NOMO-1 treated with DMSO at 0.1 percent for 48 hours (cell line): ENCODE data around the gene LIAS.
"Not testable (repeated sequence)": the region's sequence is repeated elsewhere in the genome, so short reads cannot be mapped to it uniquely, and the experiment has no call there.

Experiments used
- DNase-seq: peaks from one replicate; lab custom pipeline; 2025; ENCODE audit not compliant: unreplicated experiment; lab: John Stamatoyannopoulos, UW

The LIAS gene

DNA sequence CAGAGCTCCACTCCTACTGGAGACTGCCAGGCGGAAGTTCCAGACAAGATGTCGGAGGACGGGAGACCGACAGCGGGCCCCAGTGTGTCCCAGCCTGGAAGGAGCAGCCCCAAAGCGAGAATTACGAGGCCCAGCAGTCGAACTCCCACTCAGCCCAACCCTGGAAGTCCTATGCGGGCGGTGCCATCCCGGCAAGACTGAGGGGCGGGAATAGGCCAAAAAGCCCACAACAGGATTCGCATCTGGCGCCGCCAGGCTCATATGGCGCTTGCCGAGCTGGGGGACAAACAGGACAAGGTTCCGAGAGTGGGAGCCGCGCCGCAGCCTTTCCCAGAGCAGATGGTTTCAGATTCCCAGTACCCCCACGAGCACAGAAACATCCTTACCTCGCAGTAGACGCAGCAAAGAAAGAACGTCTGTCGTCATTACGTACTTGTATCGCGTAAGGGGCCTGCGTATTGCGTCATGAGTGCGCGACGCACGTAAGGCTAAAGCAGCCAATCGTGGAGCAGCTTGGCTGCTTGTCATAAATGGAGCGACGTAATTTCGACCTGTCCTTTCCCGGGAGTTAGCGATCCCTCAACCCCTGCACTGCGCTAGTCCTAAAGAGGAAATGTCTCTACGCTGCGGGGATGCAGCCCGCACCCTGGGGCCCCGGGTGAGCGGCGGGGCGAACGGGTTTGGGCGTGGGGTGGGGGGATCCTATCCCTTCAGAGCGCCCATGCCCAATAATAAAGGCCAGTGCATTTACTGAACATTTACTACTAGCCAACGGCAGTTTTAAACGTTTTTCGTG is at the start of gene LIAS, which contains the start of gene RPL9:
LIAS (plus strand) TSS at position 552 of the 796 bp plus-strand sequence; CDS start at position 614, 62 bp downstream.
RPL9 (minus strand) TSS at position 418 of the 796 bp plus-strand sequence. CDS start 483 bp downstream, outside the sequence.
- DNase-seq: peak; percentile 94

DNA sequence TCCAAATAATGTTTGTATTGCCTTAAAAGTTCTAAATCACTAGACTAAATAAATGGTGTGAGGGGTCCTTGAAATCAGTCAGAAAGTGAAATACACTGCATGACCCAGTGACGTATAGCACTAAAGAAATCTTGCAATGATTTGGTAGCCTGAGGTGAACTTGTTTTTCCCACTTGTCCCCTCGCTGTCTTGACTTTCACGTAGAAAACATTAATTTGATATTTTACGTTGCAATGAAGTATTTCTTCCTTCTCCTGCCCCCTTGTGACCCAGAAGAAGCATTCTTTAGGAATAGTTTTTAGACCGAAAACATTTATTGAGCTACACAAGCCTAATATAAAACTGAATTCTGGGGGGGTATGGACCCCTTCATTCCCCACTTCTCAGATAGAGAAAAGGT is 48.4 kb upstream of the LIAS start:
- no peak for DNase-seq

DNA sequence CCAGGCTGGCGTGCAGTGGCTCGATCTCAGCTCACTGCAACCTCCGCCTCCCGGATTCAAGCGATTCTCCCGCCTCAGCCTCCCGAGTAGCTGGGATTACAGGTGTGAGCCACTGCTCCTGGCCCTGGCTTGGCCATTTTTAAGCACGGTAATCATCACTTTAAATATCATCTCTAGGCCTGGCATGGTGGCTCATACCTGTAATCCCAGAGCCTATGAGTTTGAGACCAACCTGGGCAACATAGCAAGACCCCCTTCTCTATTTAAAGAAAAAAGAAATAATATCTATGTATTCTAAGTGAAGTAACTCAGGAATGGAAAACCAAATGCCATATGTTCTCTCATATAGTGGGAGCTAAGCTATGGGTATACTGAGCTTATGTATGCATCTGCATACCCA is 47.3 kb upstream of the LIAS start:
- DNase-seq: not testable (repeated sequence)

DNA sequence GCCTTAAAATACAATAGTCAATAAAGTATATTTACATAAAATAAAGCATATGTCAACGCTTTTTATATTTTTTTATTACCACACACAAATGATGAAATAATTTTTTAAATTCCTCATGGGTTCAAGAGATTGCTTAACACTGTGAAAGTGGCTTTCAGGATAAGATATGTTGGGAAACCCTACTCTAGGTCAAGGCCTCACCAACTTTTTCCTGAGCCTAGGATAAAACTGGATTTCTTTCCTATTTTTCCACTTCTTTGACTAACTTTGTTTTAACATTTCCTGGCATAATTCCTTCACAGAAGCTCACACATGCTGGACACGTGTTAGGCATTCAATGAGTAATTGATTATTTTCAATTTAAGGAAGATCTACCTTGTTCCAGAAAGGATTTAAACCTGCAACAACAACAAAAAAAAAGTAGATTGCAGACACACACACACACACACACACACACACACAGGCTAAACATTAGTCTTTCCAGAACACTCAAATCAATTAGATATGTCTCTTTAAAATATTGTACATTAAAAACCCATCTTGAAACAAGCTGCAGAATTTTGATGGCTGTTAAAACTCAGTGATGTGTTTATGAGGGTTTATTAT is 43.1 kb upstream of the LIAS start:
- DNase-seq: no peak

DNA sequence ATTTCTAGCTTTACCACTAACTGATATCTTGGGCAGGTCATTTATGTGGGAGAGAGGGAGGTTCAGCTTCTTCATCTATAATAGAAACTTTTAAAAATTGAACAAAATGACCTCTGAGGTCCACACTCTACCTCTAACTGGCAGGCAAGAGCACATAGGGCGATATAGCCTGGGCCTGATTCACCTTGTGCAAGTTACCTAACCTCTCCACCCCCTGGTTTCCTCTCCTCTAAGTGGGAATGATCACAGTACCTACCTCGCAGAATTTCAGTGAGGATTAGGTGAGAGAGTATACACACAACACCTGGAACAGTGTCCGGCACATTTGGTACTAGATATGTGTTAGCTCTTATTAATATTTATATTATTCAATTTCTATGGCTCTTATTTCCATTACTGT is 36.6 kb upstream of the LIAS start:
- no peak for DNase-seq

DNA sequence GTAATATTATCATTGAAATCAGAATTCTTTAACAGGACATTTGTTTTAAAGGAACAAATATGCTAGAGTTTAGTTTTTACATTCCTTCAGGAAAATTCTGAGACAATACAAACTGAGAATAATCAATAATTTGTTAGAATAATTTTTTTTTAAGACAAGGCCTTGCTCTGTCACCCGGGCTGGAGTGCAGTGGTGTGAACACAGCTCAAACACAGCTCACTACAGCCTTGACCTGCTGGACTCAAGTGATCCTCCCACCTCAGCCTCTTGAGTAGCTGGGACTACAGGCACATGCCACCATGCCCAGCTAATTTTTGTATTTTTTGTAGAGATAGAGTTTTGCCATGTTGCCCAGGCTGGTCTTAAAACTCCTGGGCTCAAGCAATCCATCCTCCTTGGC is 33.6 kb upstream of the LIAS start:
- not testable (repeated sequence) for DNase-seq

DNA sequence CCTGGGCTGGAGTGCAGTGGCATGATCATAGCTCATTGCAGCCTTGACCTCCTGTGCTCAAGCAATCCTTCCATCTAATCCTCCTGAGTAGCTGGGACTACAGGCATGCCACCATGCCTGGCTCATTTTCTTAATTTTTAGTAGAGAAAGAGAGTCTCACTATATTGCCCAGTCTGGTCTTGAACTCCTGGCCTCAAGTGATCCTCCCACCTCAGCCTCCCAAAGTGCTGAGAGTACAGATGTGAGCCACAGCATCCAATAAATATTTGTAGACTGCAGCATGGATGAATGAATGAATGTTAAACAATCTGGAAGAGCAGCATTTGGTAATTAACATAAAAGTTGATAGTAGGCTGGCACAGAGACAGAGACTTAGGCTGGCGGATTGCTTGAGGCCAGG is 32.1 kb upstream of the LIAS start:
- DNase-seq: no peak

DNA sequence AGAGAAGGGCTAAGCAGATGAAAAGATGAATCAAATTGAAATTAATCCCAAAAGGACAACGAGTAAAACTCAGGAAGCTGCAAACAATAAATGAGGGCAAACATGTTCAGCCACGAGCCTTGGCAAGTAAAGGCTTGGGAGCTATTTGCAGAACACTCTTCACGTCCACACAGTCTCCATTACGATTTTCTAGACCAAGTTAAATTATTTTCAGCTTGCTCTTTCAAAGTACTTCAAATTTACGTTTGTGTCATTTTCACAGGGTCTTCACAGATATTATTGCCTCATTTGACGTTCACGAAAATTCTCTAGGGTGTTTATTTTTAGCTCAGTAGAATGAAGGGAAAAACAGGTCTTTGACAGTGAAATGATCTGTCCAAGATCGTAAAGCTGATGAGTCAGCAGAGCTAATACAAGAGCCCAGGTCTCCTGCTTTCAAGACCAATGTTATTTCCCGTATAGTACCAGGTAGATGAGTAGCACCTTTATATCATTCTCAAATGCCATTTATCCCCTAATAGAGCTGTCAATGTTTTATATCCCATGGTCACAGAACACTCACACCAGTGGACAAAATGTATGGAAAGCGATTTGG is 31.2 kb upstream of the LIAS start:
- no peak for DNase-seq

DNA sequence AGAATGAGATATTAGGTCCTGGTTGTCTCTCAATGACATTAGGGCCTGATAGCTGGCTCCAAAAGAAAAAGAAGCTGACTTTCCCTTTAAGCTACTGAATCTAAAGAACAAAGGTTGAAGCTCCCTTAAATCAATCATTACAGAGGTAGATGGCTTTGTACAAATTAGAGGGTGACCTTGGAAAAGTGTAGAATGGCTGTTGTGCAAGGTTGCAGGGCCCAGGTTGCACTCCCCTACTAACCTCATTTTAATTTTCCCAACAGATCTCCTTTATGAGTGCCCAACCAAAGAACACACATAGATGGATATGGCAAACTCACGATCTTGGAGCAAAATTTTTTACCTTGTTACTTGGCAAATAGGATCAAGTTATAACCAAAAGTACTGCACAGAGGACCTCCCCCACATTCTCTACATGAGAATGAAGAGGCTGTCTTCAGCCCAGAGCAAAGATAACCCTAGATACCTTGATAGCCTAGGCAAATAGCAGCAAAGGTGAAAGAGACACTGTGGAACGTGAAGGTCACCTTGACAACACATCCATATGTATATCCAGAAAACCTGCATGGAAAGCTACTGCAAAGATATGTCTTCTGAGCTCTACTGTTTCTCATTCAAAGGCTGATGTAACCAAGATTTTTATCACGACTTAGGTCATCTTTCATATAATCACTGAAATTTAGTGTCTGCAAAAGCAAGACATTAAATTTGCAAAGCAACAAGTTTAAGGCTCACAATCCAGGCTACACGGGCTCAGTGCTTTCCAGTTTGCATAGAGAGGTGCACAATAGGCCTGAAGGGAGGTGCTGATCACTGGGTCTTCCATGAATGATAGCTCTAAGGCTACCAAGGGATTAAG is 29.2 kb upstream of the LIAS start:
- DNase-seq: no peak

DNA sequence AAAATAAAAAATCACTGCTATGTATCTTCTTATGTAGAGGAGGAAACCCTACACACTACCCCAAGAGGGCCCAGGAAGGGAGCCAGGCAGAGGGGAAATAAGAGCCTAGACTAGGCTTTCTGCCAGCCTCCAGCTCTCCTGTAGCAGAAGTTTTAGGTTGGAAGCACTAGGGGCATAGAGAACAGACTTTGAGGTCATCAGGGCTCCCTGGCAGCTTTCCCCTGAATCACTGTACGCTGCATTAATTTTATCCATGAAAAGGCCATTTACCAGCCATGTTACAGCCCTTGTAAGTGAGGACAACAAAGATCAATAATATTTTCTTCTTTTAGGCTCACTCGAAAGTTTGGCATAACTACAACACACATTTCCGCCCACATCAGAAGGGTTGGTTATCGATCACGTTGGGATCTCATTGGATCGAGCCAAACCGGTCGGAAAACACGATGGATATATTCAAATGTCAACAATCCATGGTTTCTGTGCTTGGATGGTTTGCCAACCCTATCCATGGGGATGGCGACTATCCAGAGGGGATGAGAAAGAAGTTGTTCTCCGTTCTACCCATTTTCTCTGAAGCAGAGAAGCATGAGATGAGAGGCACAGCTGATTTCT is 24.9 kb upstream of the LIAS start:
- DNase-seq: no peak

DNA sequence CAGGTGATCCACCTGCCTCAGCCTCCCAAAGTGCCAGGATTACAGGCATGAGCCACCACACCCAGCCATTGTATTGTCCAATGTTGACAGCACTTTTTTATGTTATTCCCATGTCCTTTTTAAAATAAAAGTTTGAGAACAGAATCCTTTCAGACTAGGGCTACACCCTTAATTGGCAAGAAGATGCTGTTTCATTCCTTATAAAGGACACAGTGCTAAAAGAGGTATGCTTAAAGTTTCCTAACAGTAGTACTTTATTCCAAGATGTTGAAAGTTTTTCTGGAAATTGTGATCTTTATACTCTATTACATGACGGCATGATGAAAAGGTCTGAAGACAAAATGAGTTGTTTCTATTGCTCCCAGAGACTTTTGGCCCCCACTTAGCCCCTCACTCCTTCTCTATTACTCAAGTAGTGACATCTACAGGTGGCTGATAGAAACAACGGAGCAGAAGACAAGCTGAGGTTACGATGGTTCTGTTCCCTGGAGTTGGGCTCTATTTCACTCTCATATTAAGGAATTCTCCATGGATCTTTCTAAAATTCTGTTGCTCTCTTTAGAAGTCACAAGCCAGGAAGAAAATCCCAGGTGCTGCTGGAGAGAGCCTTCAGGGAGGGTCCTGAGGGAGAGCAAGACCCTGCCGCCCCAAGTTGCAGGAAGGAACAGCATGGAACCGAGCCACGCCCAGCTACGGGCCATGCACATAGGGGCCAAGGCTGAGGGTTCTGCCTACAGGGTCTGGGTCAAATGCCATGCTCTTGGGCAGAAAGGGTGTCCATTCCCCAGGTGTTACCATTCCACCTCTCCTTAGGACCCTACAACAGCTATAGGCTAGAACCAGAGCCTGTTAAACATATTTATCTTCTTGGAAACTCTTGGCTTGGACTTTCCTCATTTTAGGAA is 22.9 kb upstream of the LIAS start:
- no peak for DNase-seq

DNA sequence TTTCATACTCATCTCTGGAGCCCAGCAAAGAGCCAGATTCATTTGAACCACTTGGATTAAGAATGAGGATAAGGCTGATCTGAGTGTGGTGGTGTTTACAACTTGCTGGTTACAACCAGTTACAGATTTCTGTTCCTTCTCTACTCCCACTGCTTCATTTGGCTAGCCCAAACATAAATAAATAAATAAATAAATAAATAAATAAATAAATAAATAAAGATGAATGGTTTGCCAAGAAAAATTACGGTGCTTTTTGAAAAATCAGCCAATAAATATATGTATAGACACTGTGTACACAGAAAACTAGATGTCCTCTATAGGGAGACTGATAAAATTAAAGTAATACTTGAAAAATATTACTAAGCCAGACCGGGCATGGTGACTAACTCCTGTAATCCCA is 17.3 kb upstream of the LIAS start:
- DNase-seq: no peak

DNA sequence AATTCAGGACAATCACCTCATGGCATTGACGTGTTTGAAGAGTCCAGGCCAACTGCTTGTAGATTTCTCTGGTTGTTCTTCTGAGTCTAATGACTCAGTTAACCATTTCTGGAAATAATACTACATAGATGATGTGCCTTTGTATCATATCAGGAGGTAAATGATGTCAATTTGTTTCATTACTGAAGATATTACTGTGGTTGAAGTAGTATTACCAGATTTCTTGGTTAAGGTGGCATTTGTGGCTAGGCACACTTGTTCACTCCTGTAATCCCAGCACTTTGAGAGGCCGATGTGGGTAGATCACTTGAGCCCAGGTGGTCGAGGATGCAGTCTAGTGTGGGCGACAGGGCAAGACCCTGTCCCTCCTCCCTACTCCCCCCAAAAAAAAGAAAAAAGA is 15.9 kb upstream of the LIAS start:
- DNase-seq: no peak

DNA sequence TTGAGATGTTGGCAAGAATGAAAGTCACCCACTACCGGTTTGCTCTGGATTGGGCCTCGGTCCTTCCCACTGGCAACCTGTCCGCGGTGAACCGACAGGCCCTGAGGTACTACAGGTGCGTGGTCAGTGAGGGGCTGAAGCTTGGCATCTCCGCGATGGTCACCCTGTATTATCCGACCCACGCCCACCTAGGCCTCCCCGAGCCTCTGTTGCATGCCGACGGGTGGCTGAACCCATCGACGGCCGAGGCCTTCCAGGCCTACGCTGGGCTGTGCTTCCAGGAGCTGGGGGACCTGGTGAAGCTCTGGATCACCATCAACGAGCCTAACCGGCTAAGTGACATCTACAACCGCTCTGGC is 12.4 kb upstream of the LIAS start:
- no peak for DNase-seq

DNA sequence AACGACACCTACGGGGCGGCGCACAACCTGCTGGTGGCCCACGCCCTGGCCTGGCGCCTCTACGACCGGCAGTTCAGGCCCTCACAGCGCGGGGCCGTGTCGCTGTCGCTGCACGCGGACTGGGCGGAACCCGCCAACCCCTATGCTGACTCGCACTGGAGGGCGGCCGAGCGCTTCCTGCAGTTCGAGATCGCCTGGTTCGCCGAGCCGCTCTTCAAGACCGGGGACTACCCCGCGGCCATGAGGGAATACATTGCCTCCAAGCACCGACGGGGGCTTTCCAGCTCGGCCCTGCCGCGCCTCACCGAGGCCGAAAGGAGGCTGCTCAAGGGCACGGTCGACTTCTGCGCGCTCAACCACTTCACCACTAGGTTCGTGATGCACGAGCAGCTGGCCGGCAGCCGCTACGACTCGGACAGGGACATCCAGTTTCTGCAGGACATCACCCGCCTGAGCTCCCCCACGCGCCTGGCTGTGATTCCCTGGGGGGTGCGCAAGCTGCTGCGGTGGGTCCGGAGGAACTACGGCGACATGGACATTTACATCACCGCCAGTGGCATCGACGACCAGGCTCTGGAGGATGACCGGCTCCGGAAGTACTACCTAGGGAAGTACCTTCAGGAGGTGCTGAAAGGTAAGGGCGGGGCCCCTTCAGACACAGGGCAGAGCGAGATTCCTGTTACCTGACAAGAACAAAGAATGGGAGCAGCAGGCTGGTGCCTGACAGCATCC is 11.8 kb upstream of the LIAS start:
- DNase-seq: no peak

DNA sequence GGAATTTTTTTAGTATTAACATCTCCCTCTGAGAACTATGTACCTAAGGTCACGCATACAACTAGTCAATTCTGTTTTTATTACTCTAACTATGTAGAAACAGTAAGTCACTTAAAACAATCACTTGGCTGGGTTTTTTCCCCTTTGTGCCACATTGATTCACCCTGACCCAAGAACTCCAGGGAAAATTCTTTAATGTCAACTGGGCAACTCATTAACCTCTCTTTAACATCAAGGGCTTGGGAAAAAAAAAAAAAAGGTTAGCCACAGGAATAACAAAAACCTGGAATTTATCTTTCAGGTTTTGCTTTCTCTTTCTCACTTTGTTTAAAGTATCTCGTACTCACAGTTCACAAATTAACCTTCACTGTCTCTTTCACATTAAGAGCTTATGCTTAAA is 8.2 kb upstream of the LIAS start:
- no peak for DNase-seq

DNA sequence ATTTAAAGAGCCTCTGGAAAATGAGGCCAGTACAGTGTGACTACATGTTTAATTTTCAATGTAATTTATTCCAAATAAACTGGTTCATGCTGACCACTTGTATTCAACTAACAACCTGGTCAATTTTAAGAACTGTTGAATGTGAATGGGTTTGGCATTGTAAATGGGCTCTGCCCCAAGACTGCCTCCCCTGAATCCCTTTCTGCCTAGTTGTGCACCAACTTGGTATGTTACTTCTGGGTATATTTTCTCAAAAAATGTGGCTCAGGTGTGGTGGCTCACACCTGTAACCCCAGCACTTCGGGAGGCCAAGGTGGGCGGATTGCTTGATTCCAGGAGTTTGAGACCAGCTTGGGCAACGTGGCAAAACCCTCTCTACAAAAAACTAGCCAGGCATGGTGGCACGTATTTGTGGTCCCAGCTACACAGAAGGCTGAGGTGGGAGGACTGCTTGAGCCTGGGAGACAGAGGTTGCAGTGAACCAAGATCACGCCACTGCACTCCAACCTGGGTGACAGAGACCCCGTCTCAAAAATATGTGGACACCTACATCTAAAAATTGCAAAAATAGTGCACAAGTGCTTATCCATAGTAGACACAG is 7.3 kb upstream of the LIAS start:
- no peak for DNase-seq

DNA sequence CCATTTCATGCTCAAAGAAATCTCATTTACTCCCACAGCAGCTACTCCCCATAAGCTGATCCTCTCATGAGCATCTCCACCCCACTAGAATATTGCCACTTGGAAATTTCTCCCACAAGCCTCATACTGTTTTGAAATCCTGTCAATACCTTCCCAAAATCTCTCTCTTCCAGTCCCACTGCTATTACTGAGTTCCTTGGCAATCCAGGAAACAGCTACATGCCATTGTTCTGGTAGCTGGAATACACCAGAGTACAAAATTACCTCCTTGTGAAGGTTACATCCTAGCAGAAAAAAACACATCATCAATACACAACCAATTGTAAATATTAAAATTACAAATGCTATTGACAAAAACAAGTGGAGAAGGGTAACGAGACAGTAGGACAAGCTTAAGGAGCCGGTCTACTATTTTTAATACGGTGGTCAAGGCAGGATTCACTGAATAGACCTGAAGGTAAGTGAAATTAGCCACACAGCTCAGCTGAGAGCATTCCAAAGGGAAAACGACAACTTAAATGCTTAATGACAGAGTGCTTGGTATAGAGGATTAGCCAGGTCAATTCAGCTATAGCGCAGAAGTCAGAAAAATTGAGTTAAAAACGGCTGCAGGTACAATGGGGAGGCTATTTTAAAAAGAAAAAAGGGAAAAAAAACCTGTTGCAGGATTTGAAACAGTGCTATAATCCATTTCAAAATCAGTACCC is 6.5 kb upstream of the LIAS start:
- no peak for DNase-seq
